Measurements from ENCODE around the gene TP63.

- TF ChIP-seq CTCF (IDR thresholded peaks at IDR 0.05), result no peak
- TF ChIP-seq POLR2A (IDR thresholded peaks at IDR 0.05), result no peak
These were observed 310.5 kb downstream of the TP63 start for GRCh38 chr3:189941679-189942078.

Data from adrenal gland (tissue), 5 donors.